Smooth muscle cell (in vitro differentiated cells): Measurements from ENCODE around the gene CNRIP1. TPM values are rescaled to one million over a fixed set of nuclear protein-coding genes. Genes with fewer than 3 reads are reported as not detected.
A peak's percentile ranks its signal among the peaks of the same experiment; 100 is the strongest.

Experiments
- DNase-seq: peaks from one replicate; lab custom pipeline; 2025; ENCODE audit not compliant: unreplicated experiment; lab: John Stamatoyannopoulos, UW
- H2AFZ ChIP-seq: fragments of 200-600 bp; sonication (generic); 2 replicates; pipeline ENCODE4 v1.6.0; 2016; ENCODE audit warnings: antibody characterized with exemption, low read depth, mild to moderate bottlenecking
- H3F3A ChIP-seq: fragments of 200-600 bp; sonication (generic); 2 replicates; pipeline ENCODE4 v1.6.0; 2017; ENCODE audit warnings: antibody characterized with exemption, low read depth
- H3K27ac ChIP-seq: fragments of 200-600 bp; sonication (generic); 2 replicates; pipeline ENCODE4 v1.5.1; 2016; ENCODE audit warnings: low read depth, mild to moderate bottlenecking
- H3K27me3 ChIP-seq: fragments of 200-600 bp; sonication (generic); 2 replicates; pipeline ENCODE4 v1.6.1; 2016; ENCODE audit warnings: low read depth, mild to moderate bottlenecking
- H3K36me3 ChIP-seq: fragments of 200-600 bp; sonication (generic); 2 replicates; pipeline ENCODE4 v1.5.1; 2016; ENCODE audit warnings: low read depth
- H3K4me1 ChIP-seq: fragments of 200-600 bp; sonication (generic); 2 replicates; pipeline ENCODE4 v1.5.1; 2016; ENCODE audit warnings: low read depth
- H3K4me2 ChIP-seq: fragments of 200-600 bp; sonication (generic); 2 replicates; pipeline ENCODE4 v1.6.0; 2016; ENCODE audit warnings: mild to moderate bottlenecking
- H3K4me3 ChIP-seq: fragments of 200-600 bp; sonication (generic); 2 replicates; pipeline ENCODE4 v1.5.1; 2016; ENCODE audit warnings: mild to moderate bottlenecking
- H3K79me2 ChIP-seq: fragments of 200-600 bp; sonication (generic); 2 replicates; pipeline ENCODE4 v1.6.0; 2016; ENCODE audit warnings: low read depth, mild to moderate bottlenecking
- H3K9ac ChIP-seq: fragments of 200-600 bp; sonication (generic); 2 replicates; pipeline ENCODE4 v1.6.0; 2016; ENCODE audit warnings: low read depth
- H3K9me3 ChIP-seq: fragments of 200-600 bp; sonication (generic); replicated peaks from 2 replicates; pipeline ENCODE4 v1.5.1; 2016; ENCODE audit warnings: low read depth
- H4K20me1 ChIP-seq: fragments of 200-600 bp; sonication (generic); 2 replicates; pipeline ENCODE4 v1.6.0; 2016; ENCODE audit warnings: low read depth
- WGBS: methylation state at CpG from one replicate; pipeline ENCODE4 v1.1.7; 2016; ENCODE audit warnings: low lambda C conversion rate; 5-methylcytosine and 5-hydroxymethylcytosine counted together
- polyA plus RNA-seq: library from polyadenylated mRNA; unstranded; fragments of >200 nt; fragmentation: Nextera tagmentation; extraction: Ambion mirVana; gene quantifications from 2 replicates; pipeline ENCODE4 v1.2.1, GENCODE V29; 2016
- total RNA-seq: library from RNA; depleted of rRNA; stranded (reverse); fragments of >200 nt; gene quantifications from 2 replicates; pipeline ENCODE4 v1.2.3, GENCODE V29; 2014
- TF ChIP-seq, protein P1 (sequence below): fragments of 200-600 bp; sonication (generic); IDR thresholded peaks from 2 replicates; pipeline ENCODE4 v1.5.1; 2017; ENCODE audit warnings: borderline replicate concordance, mild to moderate bottlenecking, antibody characterized with exemption; ENCODE audit not compliant: insufficient read depth, poor library complexity, severe bottlenecking

CNRIP1 gene
- total and polyA plus RNA-seq, 2 experiments from 2014 or later: 1.7 to 3.0 TPM

DNA sequence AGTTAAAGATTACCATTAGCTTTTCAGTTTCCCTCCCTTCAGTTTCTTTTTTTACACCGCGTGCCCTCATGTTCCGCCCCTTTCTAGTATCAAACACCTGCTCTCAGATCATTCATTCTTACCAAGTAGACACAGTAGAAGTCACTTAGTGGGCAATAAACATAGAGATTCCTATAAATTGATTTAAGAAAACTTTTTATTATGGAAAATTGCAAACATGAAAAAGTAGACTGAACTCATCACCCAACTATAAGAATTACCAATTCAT lies 21.2 kb upstream of the CNRIP1 start:
- no peaks in the 10 kb centered on the region for H3K79me2 ChIP-seq
- H3K27me3 ChIP-seq: peaks cover 11% of the 10 kb centered on the region

DNA sequence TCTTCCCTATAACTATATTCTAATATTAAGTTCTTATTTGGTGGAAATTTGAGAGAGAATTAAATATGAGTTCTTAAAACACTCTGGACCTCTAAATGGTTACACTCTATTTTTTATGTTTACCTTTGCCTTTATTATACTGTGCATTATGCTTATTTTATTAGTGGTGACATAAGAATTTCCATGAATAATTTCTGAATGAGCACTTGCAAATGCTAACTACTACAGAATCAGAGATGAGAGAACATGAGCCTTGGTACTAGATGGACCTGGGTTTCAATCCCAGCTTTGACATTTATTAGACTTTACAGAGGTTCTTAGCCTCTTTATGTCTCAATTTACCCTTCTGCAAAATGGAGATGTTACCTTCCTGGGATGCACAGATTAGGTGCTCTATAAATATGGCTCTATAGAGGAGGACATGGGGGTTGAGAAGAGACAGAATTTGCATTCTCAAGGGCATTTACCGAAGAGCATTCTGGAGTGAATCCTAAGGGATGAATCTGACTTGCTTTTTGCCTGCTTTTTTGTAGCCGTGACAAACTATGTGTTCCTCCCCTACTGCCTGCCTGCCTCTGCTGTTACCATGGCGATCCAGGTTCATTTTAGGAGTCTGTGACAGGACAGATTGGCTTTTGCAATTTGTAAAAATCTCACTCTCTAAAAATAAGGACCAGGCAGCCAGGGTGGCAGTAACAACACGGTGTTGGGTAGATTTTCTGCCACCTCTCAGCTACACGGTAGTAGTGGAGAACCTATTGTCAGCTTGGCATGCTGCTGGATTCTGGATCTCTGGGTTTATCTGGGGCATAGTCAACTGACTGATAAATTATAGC lies 20.7 kb upstream of the CNRIP1 start:
- 74% methylated on average over 5 of the region's 5 CpGs for WGBS
- TF ChIP-seq, protein P1, sequence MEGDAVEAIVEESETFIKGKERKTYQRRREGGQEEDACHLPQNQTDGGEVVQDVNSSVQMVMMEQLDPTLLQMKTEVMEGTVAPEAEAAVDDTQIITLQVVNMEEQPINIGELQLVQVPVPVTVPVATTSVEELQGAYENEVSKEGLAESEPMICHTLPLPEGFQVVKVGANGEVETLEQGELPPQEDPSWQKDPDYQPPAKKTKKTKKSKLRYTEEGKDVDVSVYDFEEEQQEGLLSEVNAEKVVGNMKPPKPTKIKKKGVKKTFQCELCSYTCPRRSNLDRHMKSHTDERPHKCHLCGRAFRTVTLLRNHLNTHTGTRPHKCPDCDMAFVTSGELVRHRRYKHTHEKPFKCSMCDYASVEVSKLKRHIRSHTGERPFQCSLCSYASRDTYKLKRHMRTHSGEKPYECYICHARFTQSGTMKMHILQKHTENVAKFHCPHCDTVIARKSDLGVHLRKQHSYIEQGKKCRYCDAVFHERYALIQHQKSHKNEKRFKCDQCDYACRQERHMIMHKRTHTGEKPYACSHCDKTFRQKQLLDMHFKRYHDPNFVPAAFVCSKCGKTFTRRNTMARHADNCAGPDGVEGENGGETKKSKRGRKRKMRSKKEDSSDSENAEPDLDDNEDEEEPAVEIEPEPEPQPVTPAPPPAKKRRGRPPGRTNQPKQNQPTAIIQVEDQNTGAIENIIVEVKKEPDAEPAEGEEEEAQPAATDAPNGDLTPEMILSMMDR: no peak
- Histone ChIP-seq H3K4me2 (no peak overlapping the region), H3K27me3 (peaks cover 11% of the 10 kb centered on the region), H3K79me2 (no peaks in the 10 kb centered on the region), H3K9ac (no peak overlapping the region), H3K27ac (no peak overlapping the region), H3F3A (no peaks in the 10 kb centered on the region), H4K20me1 (no peaks in the 10 kb centered on the region), H3K4me3 (no peak overlapping the region), H3K4me1 (no peaks in the 10 kb centered on the region), H2AFZ (no peak overlapping the region), H3K9me3 (no peaks in the 10 kb centered on the region), H3K36me3 (no peaks in the 10 kb centered on the region)
- DNase-seq: no peak

More for the DNA sequence above, 21.2 kb upstream of the CNRIP1 start:
- no peaks in the 10 kb centered on the region for H4K20me1 ChIP-seq
- H3K36me3 ChIP-seq: no peaks in the 10 kb centered on the region
- no peaks in the 10 kb centered on the region for H3F3A ChIP-seq
- no peak overlapping the region for H3K4me3 ChIP-seq
- no peak overlapping the region for H2AFZ ChIP-seq
- 95% methylated on average over 3 of the region's 3 CpGs for WGBS
- no peak for DNase-seq
- no peaks in the 10 kb centered on the region for H3K9me3 ChIP-seq
- TF ChIP-seq, protein P1: no peak
- no peak overlapping the region for H3K4me2 ChIP-seq
- H3K9ac ChIP-seq: no peak overlapping the region
- H3K4me1 ChIP-seq: no peaks in the 10 kb centered on the region
- no peak overlapping the region for H3K27ac ChIP-seq

DNA sequence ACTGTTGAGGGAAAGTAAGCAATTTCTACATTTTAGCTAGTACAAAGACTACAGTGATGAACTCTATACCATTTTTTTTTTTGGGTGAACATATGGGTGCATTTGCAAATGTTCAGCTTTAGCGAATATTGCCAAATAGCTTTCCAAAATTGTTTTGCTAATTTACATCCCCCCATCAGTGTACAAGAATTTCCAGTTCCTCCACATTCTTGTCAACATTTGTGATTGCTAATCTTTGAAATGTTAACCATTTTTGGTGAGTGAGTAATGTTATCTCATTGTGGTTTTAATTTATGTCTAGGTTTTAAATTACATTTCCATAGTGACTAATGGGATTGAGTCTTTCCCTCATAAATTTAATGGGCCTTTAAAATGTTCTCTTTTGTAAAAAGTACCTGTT lies 16.4 kb upstream of the CNRIP1 start:
- H3K9ac ChIP-seq: no peak overlapping the region
- peak overlapping the region; percentile 23 for H3K4me2 ChIP-seq
- 54% methylated on average over 1 of the region's 1 CpG for WGBS
- no peaks in the 10 kb centered on the region for H3K36me3 ChIP-seq
- no peaks in the 10 kb centered on the region for H4K20me1 ChIP-seq
- H3K79me2 ChIP-seq: no peaks in the 10 kb centered on the region
- no peaks in the 10 kb centered on the region for H3K4me1 ChIP-seq
- no peaks in the 10 kb centered on the region for H3K9me3 ChIP-seq
- TF ChIP-seq, protein P1: no peak
- no peak for DNase-seq
- no peak overlapping the region for H3K27ac ChIP-seq
- no peak overlapping the region for H2AFZ ChIP-seq
- H3F3A ChIP-seq: no peaks in the 10 kb centered on the region
- H3K27me3 ChIP-seq: peaks cover 7% of the 10 kb centered on the region
- no peak overlapping the region for H3K4me3 ChIP-seq

DNA sequence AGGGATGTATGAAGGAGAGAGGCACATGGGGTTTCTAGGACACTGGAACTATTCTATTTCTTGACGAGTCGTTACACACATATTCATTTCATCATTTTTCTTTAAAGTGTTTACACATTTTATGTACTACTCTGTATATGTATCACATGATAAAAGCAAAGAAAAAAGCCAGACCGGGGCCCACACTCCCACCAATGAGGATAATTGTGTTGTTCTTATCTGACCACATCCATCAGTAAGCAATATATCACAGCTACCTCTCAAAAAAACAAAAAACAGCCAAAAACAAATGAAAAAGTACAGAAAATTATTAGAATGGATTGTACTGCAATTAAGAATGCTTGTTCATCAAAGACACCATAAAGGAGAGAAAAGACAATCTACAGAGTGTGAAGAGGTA lies 14.2 kb upstream of the CNRIP1 start:
- no peaks in the 10 kb centered on the region for H3K36me3 ChIP-seq

More for the DNA sequence above, 14.2 kb upstream of the CNRIP1 start:
- Histone ChIP-seq H4K20me1 (no peaks in the 10 kb centered on the region), H3F3A (no peaks in the 10 kb centered on the region), H3K79me2 (no peaks in the 10 kb centered on the region), H2AFZ (no peak overlapping the region), H3K4me1 (no peaks in the 10 kb centered on the region), H3K27ac (no peak overlapping the region), H3K27me3 (no peaks in the 10 kb centered on the region), H3K9ac (no peak overlapping the region), H3K9me3 (no peaks in the 10 kb centered on the region), H3K4me2 (no peak overlapping the region), H3K4me3 (no peak overlapping the region)
- 77% methylated on average over 3 of the region's 3 CpGs for WGBS
- DNase-seq: no peak
- TF ChIP-seq, protein P1: no peak
